Epithelial cell of alveolus of lung (primary cell): Measurements from ENCODE around the gene RARRES2. TPM values are rescaled to one million over a fixed set of nuclear protein-coding genes. Genes with fewer than 3 reads are reported as not detected.

Source experiments
- total RNA-seq: library from RNA; depleted of rRNA; stranded (reverse); fragments of >200 nt; gene quantifications from 2 replicates; pipeline ENCODE4 v1.2.1, GENCODE V29; 2015

RARRES2 gene
- 44.9 and 377 TPM in 2 replicates for total RNA-seq

GRCh38 chr7:150341263-150342120 is at the start of gene RARRES2:
Gene RARRES2, minus strand, starts transcription at chr7:150341629. Its CDS starts 1,020 bp downstream, at chr7:150340609.

GRCh38 chr7:150378853-150379440 is 37.5 kb upstream of the RARRES2 start, which contains the start of gene ZNF775:
Gene ZNF775, plus strand, starts transcription at chr7:150379330. Its CDS starts 9,141 bp downstream, at chr7:150388471.

GRCh38 chr7:150368096-150368883 is 26.9 kb upstream of the RARRES2 start, which contains the start of gene REPIN1:
Gene REPIN1, plus strand, starts transcription at chr7:150368822. Its CDS starts 890 bp downstream, at chr7:150369712.

DNA sequence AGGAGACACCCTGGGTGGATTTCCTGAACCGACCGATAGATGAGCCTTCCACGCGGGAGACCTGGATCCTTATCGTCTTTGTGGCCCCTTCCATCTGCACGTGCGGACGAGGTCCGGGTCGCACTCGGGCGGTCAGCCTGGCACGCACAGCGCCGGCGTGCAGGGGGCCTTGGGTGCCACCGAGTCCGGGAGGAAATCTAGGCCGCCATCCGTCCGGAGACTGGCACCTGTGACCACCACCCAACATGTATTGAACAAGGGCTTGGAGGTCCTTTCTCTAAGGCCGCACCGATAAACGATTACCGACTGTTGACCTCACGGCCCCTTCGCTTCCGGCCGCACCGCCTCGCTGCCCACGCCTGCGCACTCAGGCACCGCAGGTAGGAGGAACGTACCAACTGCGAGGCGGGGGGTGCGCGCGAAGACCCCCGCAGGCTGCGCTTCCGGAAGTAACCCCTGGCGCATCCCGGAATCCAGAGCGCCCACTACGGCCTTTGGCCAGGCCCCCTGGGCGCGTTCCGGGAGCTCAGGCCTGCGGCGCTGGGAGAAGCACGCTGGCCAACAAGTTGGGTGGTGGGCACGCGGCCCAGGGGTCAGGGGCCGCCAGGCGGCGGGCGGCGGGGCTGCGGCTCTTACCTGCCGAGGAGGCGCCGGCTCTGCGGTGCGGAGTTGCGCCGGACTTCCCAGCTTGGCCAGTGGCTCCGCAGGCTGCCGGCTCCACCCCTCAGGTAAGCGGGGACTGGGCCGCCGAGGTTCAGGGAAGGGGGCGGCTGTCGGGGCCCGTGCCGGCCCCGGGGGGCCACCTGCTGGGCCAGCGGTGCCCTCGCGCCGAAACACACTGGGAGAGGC is 18.4 kb downstream of the RARRES2 start, which contains the start of the genes ACTR3C and LRRC61:
TSS of gene ACTR3C (minus strand) at position 713 of the 849 bp plus-strand sequence. CDS start 28,249 bp downstream, outside the sequence.
TSS of gene LRRC61 (plus strand) at position 523 of the 849 bp plus-strand sequence. CDS start 13,507 bp downstream, outside the sequence.

Other genes with a start within 250 kb of the RARRES2 start
- gene LRRC61, start 18.3 kb downstream of the RARRES2 start, total RNA-seq, result 1.2 and 11.8 TPM in 2 replicates
- gene ACTR3C, start 18.1 kb downstream of the RARRES2 start, total RNA-seq, result 0.16 and 0.39 TPM in 2 replicates
- 76.7 and 149 TPM in 2 replicates for gene REPIN1, start 27.2 kb upstream of the RARRES2 start, total RNA-seq
- gene ZNF775, start 37.7 kb upstream of the RARRES2 start, total RNA-seq, result 6.6 and 22.2 TPM in 2 replicates
- under 0.01 and 0.39 TPM in 2 replicates for gene GIMAP8, start 109.0 kb upstream of the RARRES2 start, total RNA-seq
- gene GIMAP7, start 173.2 kb upstream of the RARRES2 start, total RNA-seq, result 0.13 TPM in 1 of 2 replicates, not detected in the other
- gene GIMAP4, start 225.8 kb upstream of the RARRES2 start, total RNA-seq, result 1.4 TPM in 1 of 2 replicates, not detected in the other